HCT116 (cell line): Measurements from ENCODE around the gene ALOX15. TPM values are rescaled to one million over a fixed set of nuclear protein-coding genes. Genes with fewer than 3 reads are reported as not detected.
"Not testable (repeated sequence)": the region's sequence is repeated elsewhere in the genome, so short reads cannot be mapped to it uniquely, and the experiment has no call there.

ENCODE experiments used
- ATAC-seq: fragments of 200-7000 bp; cut with Tn5 transposase; 2 replicates; pipeline ENCODE4 v1.9.1; 2020; ENCODE audit warnings: mild to moderate bottlenecking, moderate library complexity
- BruUV-seq: library from RNA; stranded (reverse); fragments of 400-500 nt; replicated peaks from 2 replicates; lab custom pipeline; 2021; lab: Mats Ljungman, UMichigan
- CTCF ChIA-PET: fragments of 300-600 bp; sonication (Branson Sonifier 250); formaldehyde crosslinking; loops from one replicate; lab custom pipeline; 2021; ENCODE audit warnings: antibody characterized with exemption; lab: Charles Lee
- POLR2A ChIA-PET: fragments of 300-600, 350-600 bp; sonication (Branson Sonifier 250); formaldehyde crosslinking; loops from one replicate; lab custom pipeline; 2021; ENCODE audit warnings: antibody characterized with exemption; lab: Charles Lee
- RAD21 ChIA-PET, 2 experiments: fragments of 300-600 bp; sonication (Branson Sonifier 250); formaldehyde crosslinking; loops; one replicate each; lab custom pipeline; 2023; ENCODE audit warnings: low total read pairs in 2 of 2; ENCODE audit not compliant: uncharacterized antibody in 2 of 2, unreplicated experiment in 2 of 2, low non-redundant PET in 1 of 2; lab: Charles Lee
- DNase-seq: peaks from one replicate; pipeline ENCODE4 v3.0.0-alpha.2; 2010; ENCODE audit warnings: low read depth, low spot score
- H2AFZ ChIP-seq: fragments of 200-600 bp; shearing (Covaris generic), sonication (generic); 2 replicates; pipeline ENCODE4 v1.6.1; 2017; ENCODE audit warnings: low read depth, mixed run types, mixed read lengths, antibody characterized with exemption, low read length; ENCODE audit not compliant: poor library complexity, severe bottlenecking
- H3K27ac ChIP-seq: 2 replicates; pipeline ENCODE4 v1.5.1; 2012; ENCODE audit warnings: low read depth, low read length
- H3K27me3 ChIP-seq: fragments of 200-600 bp; sonication (generic); 2 replicates; pipeline ENCODE4 v1.6.1; 2016; ENCODE audit warnings: mixed run types, low read length, mixed read lengths; ENCODE audit not compliant: insufficient read depth
- H3K36me3 ChIP-seq, 2 experiments: fragments of 200-500 bp in 1 of 2; fragments of 200-600 bp in 1 of 2; sonication (Bioruptor generic) in 1 of 2; sonication (generic) in 1 of 2; 2 replicates each; pipeline versions ENCODE4 v1.5.1 to v1.6.1; 2014 to 2016; ENCODE audit warnings: low read length in 2 of 2, inconsistent platforms in 1 of 2, mixed read lengths in 1 of 2, mixed run types in 1 of 2; ENCODE audit not compliant: insufficient read depth in 2 of 2, control insufficient read depth in 1 of 2
- H3K4me1 ChIP-seq, 2 experiments: fragments of 200-600 bp in 1 of 2; sonication (generic) in 1 of 2; 2 replicates each; pipeline versions ENCODE4 v1.5.1 to v1.6.1; 2012 to 2017; ENCODE audit warnings: low read length in 2 of 2, inconsistent platforms in 1 of 2, mild to moderate bottlenecking in 1 of 2, mixed read lengths in 1 of 2, mixed run types in 1 of 2, moderate library complexity in 1 of 2; ENCODE audit not compliant: insufficient read depth in 2 of 2, control insufficient read depth in 1 of 2
- H3K4me2 ChIP-seq: fragments of 200-600 bp; sonication (generic); 2 replicates; pipeline ENCODE4 v1.6.1; 2017; ENCODE audit warnings: mixed run types, low read length, mixed read lengths
- H3K4me3 ChIP-seq, 2 experiments: fragments of 200-600 bp in 1 of 2; sonication (generic) in 1 of 2; replicated peaks in 1 of 2; 2 replicates each; pipeline ENCODE4 v1.5.1; 2011 to 2016; ENCODE audit warnings: low read length in 2 of 2, control low read depth in 1 of 2, low read depth in 1 of 2, mild to moderate bottlenecking in 1 of 2, mixed read lengths in 1 of 2, mixed run types in 1 of 2
- H3K79me2 ChIP-seq: fragments of 200-600 bp; sonication (generic); 2 replicates; pipeline ENCODE4 v1.6.1; 2017; ENCODE audit warnings: mild to moderate bottlenecking, mixed run types, low read length, moderate library complexity, mixed read lengths; ENCODE audit not compliant: insufficient read depth
- H3K9ac ChIP-seq: fragments of 200-600 bp; sonication (generic); 2 replicates; pipeline ENCODE4 v1.6.1; 2016; ENCODE audit warnings: low read length, mixed read lengths
- H3K9me2 ChIP-seq: fragments of 200-600 bp; sonication (generic), shearing (Covaris generic); 2 replicates; pipeline ENCODE4 v1.6.1; 2017; ENCODE audit warnings: mixed run types, mild to moderate bottlenecking, moderate library complexity; ENCODE audit not compliant: insufficient read depth
- H3K9me3 ChIP-seq, 2 experiments: fragments of 200-500 bp in 1 of 2; fragments of 200-600 bp in 1 of 2; sonication (Bioruptor generic) in 1 of 2; sonication (generic) in 1 of 2; 2 replicates each; pipeline ENCODE4 v1.6.1; 2014 to 2017; ENCODE audit warnings: low read length in 2 of 2, mixed read lengths in 2 of 2, inconsistent platforms in 1 of 2, low read depth in 1 of 2, mild to moderate bottlenecking in 1 of 2, mixed run types in 1 of 2, moderate library complexity in 1 of 2; ENCODE audit not compliant: control insufficient read depth in 1 of 2, insufficient read depth in 1 of 2
- H4K20me1 ChIP-seq: fragments of 200-600 bp; sonication (generic), shearing (Covaris generic); 2 replicates; pipeline ENCODE4 v1.6.1; 2017; ENCODE audit warnings: mixed run types, mild to moderate bottlenecking, moderate library complexity; ENCODE audit not compliant: insufficient read depth
- CBX3 ChIP-seq: IDR thresholded peaks from 2 replicates; pipeline ENCODE4 v1.6.1; 2012; ENCODE audit warnings: low read depth
- CEBPB ChIP-seq: IDR thresholded peaks from 2 replicates; pipeline ENCODE4 v1.6.1; 2012; ENCODE audit warnings: low read depth
- CTCF ChIP-seq, 3 experiments: fragments of 200-600 bp in 1 of 3; sonication (generic) in 1 of 3; IDR thresholded peaks in 2 of 3; conservative IDR thresholded peaks in 1 of 3; 2 replicates each; pipeline ENCODE4 v1.5.1; 2012 to 2017; ENCODE audit warnings: low read depth in 2 of 3, low read length in 2 of 3, antibody characterized with exemption in 1 of 3, borderline replicate concordance in 1 of 3, control low read depth in 1 of 3, mild to moderate bottlenecking in 1 of 3, mixed read lengths in 1 of 3, mixed run types in 1 of 3, moderate library complexity in 1 of 3; ENCODE audit not compliant: insufficient read depth in 1 of 3
- ELF1 ChIP-seq: IDR thresholded peaks from 2 replicates; pipeline ENCODE4 v1.6.1; 2012; ENCODE audit warnings: low read depth, borderline replicate concordance
- EZH2phosphoT487 ChIP-seq: fragments of 200-600 bp; IDR thresholded peaks from 2 replicates; pipeline ENCODE4 v1.6.1; 2018; ENCODE audit warnings: antibody characterized with exemption, borderline replicate concordance
- JUND ChIP-seq: IDR thresholded peaks from 2 replicates; pipeline ENCODE4 v1.6.1; 2012
- POLR2AphosphoS5 ChIP-seq: IDR thresholded peaks from 2 replicates; pipeline ENCODE4 v1.6.1; 2011; ENCODE audit warnings: mild to moderate bottlenecking, low read depth, low read length, moderate library complexity
- SP1 ChIP-seq: IDR thresholded peaks from 2 replicates; pipeline ENCODE4 v1.6.1; 2012; ENCODE audit warnings: low read depth
- SRF ChIP-seq: IDR thresholded peaks from 2 replicates; pipeline ENCODE4 v1.6.1; 2012; ENCODE audit warnings: low read depth
- YY1 ChIP-seq: IDR thresholded peaks from 2 replicates; pipeline ENCODE4 v1.6.1; 2011; ENCODE audit warnings: low read length, low read depth, moderate library complexity, mild to moderate bottlenecking; ENCODE audit not compliant: insufficient replicate concordance; ENCODE audit errors: extremely low read depth
- ZBTB33 ChIP-seq: IDR thresholded peaks from 2 replicates; pipeline ENCODE4 v1.6.1; 2011; ENCODE audit warnings: mild to moderate bottlenecking, low read length, moderate library complexity; ENCODE audit not compliant: insufficient replicate concordance; ENCODE audit errors: extremely low read depth
- ZFX ChIP-seq: fragments of 450-650 bp; IDR thresholded peaks from 2 replicates; pipeline ENCODE4 v1.6.1; 2017
- intact Hi-C: fragments of 100-400 bp; cut with micrococcal nuclease; formaldehyde crosslinking; loops from 2 replicates; pipeline ENCODE4 v1.10.0; 2022
- total RNA-seq: library from RNA; stranded (reverse); gene quantifications from one replicate; pipeline ENCODE4 v1.2.1, GENCODE V29; 2021; ENCODE audit not compliant: unreplicated experiment

The ALOX15 gene
- total RNA-seq, 1 experiment from 2014 or later, result 0.57 TPM

- H3K9me2 ChIP-seq, result no peaks in the 10 kb centered on the region
- intact Hi-C loops, result no loop called here
- TF ChIP-seq CBX3 (no peak), YY1 (no peak), POLR2AphosphoS5 (no peak), JUND (no peak), ZBTB33 (no peak), CEBPB (no peak), EZH2phosphoT487 (no peak), SP1 (no peak), ELF1 (no peak), CTCF (IDR thresholded peaks at IDR 0.05 in 2 of 3, conservative IDR thresholded peaks at IDR 0.05 in 1 of 3; ENCODE audit: borderline replicate concordance in 1 of 3, insufficient read depth in 1 of 3, low read depth in 2 of 3, low read length in 2 of 3) (no peak), ZFX (no peak), SRF (no peak)
- TF ChIP-seq, all 23 proteins: peak for 0
- Histone ChIP-seq H3K27ac (no peak overlapping the region), H3K4me1 (no peaks in the 10 kb centered on the region; a peak in 1 of 4 replicates), H3K79me2 (no peaks in the 10 kb centered on the region), H3K36me3 (no peaks in the 10 kb centered on the region), H3K27me3 (no peaks in the 10 kb centered on the region), H3K9me3 (no peaks in the 10 kb centered on the region), H2AFZ (no peak overlapping the region), H4K20me1 (no peaks in the 10 kb centered on the region), H3K4me3 (no peak overlapping the region), H3K4me2 (no peak overlapping the region), H3K9ac (no peak overlapping the region)
- RAD21 ChIA-PET, result no interaction called here
- DNase-seq, result no peak
- ATAC-seq, result no peak
- CTCF ChIA-PET, result no interaction called here
- POLR2A ChIA-PET, result no interaction called here
- BruUV-seq, result no TSS peak
Observed at GRCh38 chr17:4605826-4606225, 35.7 kb downstream of the ALOX15 start.

- H3K27ac ChIP-seq, H3K36me3 ChIP-seq, H3K79me2 ChIP-seq, H3K27me3 ChIP-seq, H4K20me1 ChIP-seq, CTCF ChIA-PET, BruUV-seq, intact Hi-C loops, H3K4me2 ChIP-seq, ATAC-seq, DNase-seq, H3K9ac ChIP-seq, H3K9me2 ChIP-seq, H3K9me3 ChIP-seq, POLR2A ChIA-PET, RAD21 ChIA-PET, H3K4me1 ChIP-seq, H2AFZ ChIP-seq, H3K4me3 ChIP-seq: not testable (repeated sequence)
Observed at GRCh38 chr17:4604736-4605135, 36.7 kb downstream of the ALOX15 start.
